Pancreas (tissue), 10 donors: ENCODE measurements around the gene P2RX3. TPM values are rescaled to one million over a fixed set of nuclear protein-coding genes. Genes with fewer than 3 reads are reported as not detected.

Experiments
- ATAC-seq, 4 donors: fragments of 200-7000 bp; cut with Tn5 transposase; one replicate each; pipeline versions ENCODE4 v1.8.0 to v1.9.1; 2020; ENCODE audit warnings: mild to moderate bottlenecking in 4 of 4, moderate library complexity in 4 of 4
- DNase-seq, 6 donors: peaks; one replicate each; pipeline ENCODE4 v3.0.0-alpha.2; 2020
- FAIRE-seq: peaks from 2 replicates; lab custom pipeline; 2012; peaks lifted over from hg19 to GRCh38; lab: Jason Lieb, UNC
- H3K27ac ChIP-seq, 4 donors: fragments of 200-600 bp; sonication (generic); 1 replicate in 3 of 4; 2 replicates in 1 of 4; pipeline versions ENCODE4 v1.5.0 to v1.8.0; 2020
- H3K27me3 ChIP-seq, 4 donors: fragments of 200-600 bp; one replicate each; pipeline ENCODE4 v1.8.0; 2021
- H3K36me3 ChIP-seq, 3 donors: fragments of 200-600 bp; sonication (generic) in 1 of 3; one replicate each; pipeline versions ENCODE4 v1.5.0 to v1.8.0; 2020 to 2021
- H3K4me1 ChIP-seq, 3 donors: fragments of 200-600 bp; one replicate each; pipeline ENCODE4 v1.8.0; 2021
- H3K4me3 ChIP-seq, 4 donors: fragments of 200-600 bp; sonication (generic) in 2 of 4; one replicate each; pipeline versions ENCODE4 v1.5.0 to v1.8.0; 2020 to 2021
- H3K9me3 ChIP-seq, 4 donors: fragments of 200-600 bp; one replicate each; pipeline ENCODE4 v1.8.0; 2021
- WGBS, 2 donors: extraction: QIAGEN DNeasy Blood & Tissue Kit; methylation state at CpG; one replicate each; pipeline ENCODE4 v1.1.7; 2013; 5-methylcytosine and 5-hydroxymethylcytosine counted together
- intact Hi-C, 3 donors: fragments of 100-400 bp; cut with DNase I; formaldehyde crosslinking; loops; one replicate each; pipeline versions ENCODE4 v1.11.1 to v1.14.2; 2022
- polyA plus RNA-seq, 2 donors: library from polyadenylated mRNA; stranded (reverse); fragments of 200-250 nt; gene quantifications; one replicate each; pipeline ENCODE4 v1.2.3, GENCODE V29; 2013
- total RNA-seq, 6 donors: library from RNA; stranded (reverse); fragmentation: NEBNext Ultra II Directional in 4 of 6; extraction: Animal tissue kit (Norgen Biotek cat#: 25700) in 4 of 6; gene quantifications; one replicate each; pipeline versions ENCODE4 v1.2.1 to v1.2.4, GENCODE V29; 2021 to 2023
- TF ChIP-seq, protein P1 (sequence below), 4 donors: fragments of 200-600 bp; sonication (generic) in 3 of 4; IDR thresholded peaks; one replicate each; pipeline versions ENCODE4 v1.5.0 to v1.8.0; 2021; ENCODE audit warnings: antibody characterized with exemption in 4 of 4
- donor health status: healthy with polysubstance abuse.
- donor health status: DM: no; HTN: no; CAD: no; lungs with moderate emphysema.
- donor health status: DM: no; HTN: no; CAD: no.
- donor health status: control.
- donor health status: control.
- donor health status: Bipolar disorder and iron deficiency.
- donor health status: DM: yes; HTN: yes; CAD: no.
- donor health status: DM: no; HTN: no; CAD: no.
- donor health status: DM: no; HTN: no; CAD: no.
- donor health status: DM: yes; HTN: yes; CAD: no.

The P2RX3 gene
- total and polyA plus RNA-seq, 8 donors, result 0.07 to 0.16 (median 0.16) TPM; not detected in 5

DNA sequence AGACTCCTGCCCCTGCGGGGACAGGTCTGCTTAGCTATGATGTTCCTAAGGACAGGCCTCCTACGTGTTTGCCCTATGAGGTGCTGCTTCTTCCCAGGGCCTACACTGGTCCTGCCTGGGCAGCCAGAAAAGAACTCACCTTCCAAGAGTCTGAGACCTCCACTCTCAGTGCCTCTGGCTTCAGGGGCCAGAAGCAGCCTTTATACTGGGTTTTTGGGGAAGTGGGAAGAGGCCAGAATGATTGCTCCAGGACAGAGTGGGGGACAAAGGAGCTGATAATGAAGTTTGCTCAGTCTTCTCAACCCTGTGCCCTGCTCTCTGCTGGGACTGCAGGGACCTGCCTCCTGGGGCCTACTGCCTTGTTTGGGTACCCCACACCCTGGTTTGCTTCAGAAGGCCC is 42.8 kb downstream of the P2RX3 start, which contains the start of gene PRG3:
TSS of gene PRG3 (minus strand) at position 176 of the 400 bp plus-strand sequence. CDS start 442 bp downstream, outside the sequence.
- FAIRE-seq (no peak), ATAC-seq (no peak), DNase-seq (no peak)
- Histone ChIP-seq H3K4me3 (no peak within 1 kb of the TSS), H3K4me1 (no peaks in the 10 kb centered on the region), H3K27me3 (no peaks in the 10 kb centered on the region), H3K9me3 (no peaks in the 10 kb centered on the region), H3K27ac (no peak within 1 kb of the TSS), H3K36me3 (no peaks in the 10 kb centered on the region)
- WGBS, 2 donors, result 86 to 87% methylated on average over 2 of the region's 2 CpGs
- TF ChIP-seq, protein P1, sequence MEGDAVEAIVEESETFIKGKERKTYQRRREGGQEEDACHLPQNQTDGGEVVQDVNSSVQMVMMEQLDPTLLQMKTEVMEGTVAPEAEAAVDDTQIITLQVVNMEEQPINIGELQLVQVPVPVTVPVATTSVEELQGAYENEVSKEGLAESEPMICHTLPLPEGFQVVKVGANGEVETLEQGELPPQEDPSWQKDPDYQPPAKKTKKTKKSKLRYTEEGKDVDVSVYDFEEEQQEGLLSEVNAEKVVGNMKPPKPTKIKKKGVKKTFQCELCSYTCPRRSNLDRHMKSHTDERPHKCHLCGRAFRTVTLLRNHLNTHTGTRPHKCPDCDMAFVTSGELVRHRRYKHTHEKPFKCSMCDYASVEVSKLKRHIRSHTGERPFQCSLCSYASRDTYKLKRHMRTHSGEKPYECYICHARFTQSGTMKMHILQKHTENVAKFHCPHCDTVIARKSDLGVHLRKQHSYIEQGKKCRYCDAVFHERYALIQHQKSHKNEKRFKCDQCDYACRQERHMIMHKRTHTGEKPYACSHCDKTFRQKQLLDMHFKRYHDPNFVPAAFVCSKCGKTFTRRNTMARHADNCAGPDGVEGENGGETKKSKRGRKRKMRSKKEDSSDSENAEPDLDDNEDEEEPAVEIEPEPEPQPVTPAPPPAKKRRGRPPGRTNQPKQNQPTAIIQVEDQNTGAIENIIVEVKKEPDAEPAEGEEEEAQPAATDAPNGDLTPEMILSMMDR (IDR thresholded peaks at IDR 0.05), result no peak
- intact Hi-C loops, result no loop called here

DNA sequence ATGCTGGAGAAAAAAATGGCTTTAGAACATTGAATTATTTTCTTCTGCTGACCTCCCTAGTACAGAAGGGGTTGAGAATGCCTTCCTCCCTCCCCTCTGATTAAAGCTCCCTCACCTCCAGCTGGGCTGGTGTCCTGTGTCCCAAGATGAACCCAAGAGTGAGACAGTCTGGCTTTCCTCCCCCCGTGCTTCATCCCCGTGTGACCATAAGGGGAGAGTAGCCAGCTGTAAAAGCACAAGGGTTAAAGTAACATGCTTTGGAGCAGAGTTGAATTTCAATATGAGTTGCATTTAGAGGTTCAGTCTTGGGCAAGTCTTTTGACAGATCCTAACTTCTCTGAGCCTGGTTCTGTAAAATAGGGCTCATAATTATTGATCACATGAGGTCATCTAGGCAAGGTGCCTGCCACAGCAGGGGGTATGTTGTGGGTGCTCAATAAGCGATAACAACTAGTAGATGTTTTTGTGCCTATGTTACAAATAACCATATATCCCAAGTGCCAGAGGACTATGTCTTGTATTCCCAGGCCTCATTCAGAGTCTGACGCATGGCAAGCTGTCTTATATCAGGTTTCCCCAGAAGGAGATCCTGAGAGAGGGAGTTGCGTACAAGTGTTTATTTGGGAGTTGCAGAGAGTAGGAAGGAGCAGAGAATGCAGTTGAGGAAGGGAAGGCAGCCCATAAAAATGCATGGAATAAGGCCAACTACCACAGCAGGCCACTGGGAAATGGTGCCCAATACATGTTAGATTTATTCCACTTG is 48.2 kb downstream of the P2RX3 start:
- ATAC-seq (peak in 1 of 4 donors; percentile 15), FAIRE-seq (no peak), DNase-seq (no peak)
- no peaks in the 10 kb centered on the region for H3K27me3 ChIP-seq
- TF ChIP-seq, protein P1 (IDR thresholded peaks at IDR 0.05), result no peak
- WGBS, 2 donors, result 69 to 74% methylated on average over 5 of the region's 5 CpGs
- no peaks in the 10 kb centered on the region for H3K9me3 ChIP-seq
- intact Hi-C loops, result no loop called here
- H3K36me3 ChIP-seq, result no peaks in the 10 kb centered on the region
- H3K27ac ChIP-seq, result no peak overlapping the region
- H3K4me1 ChIP-seq, result no peaks in the 10 kb centered on the region
- no peak overlapping the region for H3K4me3 ChIP-seq

DNA sequence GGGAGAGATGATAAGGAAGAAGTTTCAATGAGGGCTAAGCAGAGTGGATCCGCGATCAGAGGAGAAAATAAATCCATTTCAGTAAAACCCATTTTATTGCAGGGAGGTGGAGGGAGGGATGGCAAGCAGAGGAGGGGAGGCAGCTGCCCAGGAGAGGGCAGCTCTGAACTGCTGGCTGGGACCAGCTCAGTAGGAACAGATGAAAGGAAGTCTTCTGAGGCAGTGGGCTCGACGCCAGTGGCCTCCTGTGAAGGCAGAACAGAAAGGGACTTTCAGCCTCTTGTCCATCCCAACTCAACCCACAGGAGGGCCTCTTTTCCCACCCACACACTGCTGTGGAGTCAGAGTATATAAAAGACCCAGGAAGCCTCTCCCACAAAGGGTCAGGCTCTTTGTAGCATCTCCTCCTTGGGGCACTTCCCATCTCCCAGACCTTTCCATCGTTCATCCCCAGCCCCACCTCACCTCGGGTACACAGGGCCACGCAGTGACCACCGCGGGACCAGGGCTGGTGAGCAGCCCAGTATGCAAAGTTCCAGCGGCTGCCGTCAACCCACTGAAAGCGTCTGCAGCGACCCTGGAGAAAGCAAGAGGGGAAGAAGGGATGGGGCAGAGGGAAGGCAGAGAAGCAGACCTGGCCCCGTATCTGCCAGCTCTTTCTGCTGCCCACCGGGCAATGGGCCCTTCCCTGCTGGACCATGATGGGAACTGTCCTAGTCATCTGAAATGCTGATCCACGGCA is 49.3 kb downstream of the P2RX3 start:
- TF ChIP-seq, protein P1 (IDR thresholded peaks at IDR 0.05), result no peak
- intact Hi-C loops, result no loop called here
- DNase-seq, result no peak
- H3K36me3 ChIP-seq, result no peaks in the 10 kb centered on the region
- no peak overlapping the region for H3K27ac ChIP-seq
- FAIRE-seq, result no peak
- no peaks in the 10 kb centered on the region for H3K4me1 ChIP-seq
- ATAC-seq, result peak in 1 of 4 donors; percentile 32
- no peaks in the 10 kb centered on the region for H3K9me3 ChIP-seq
- 70 to 76% methylated on average over 16 of the region's 16 CpGs for WGBS, 2 donors
- no peak overlapping the region for H3K4me3 ChIP-seq
- H3K27me3 ChIP-seq, result no peaks in the 10 kb centered on the region

DNA sequence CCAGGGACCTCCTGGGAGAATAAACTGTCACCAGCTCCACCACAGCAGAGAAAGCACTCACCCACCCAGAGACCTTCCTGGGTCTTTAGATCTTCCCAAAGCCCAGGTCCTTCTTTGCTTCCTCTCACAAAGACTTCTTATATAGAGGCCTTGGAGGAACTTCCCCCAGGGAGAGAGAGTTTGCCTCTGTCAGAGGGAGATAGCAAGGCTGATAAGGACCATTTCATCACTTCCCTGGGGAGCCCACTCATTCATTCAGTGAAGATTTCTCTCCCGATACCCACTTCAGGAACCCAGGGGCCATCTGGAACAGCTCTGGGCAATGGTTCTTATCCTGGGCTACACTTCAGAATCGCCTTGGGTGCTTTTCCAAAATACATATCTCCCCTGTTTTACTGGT is 52.4 kb downstream of the P2RX3 start, which contains the start of gene PRG2:
TSS of gene PRG2 (minus strand) at position 116 of the 400 bp plus-strand sequence. CDS start 706 bp downstream, outside the sequence.
- DNase-seq (no peak), ATAC-seq (no peak), FAIRE-seq (no peak)
- intact Hi-C loops, result no loop called here
- Histone ChIP-seq H3K4me3 (no peak within 1 kb of the TSS), H3K9me3 (no peaks in the 10 kb centered on the region), H3K27ac (no peak within 1 kb of the TSS), H3K27me3 (no peaks in the 10 kb centered on the region), H3K4me1 (no peaks in the 10 kb centered on the region), H3K36me3 (no peaks in the 10 kb centered on the region)
- WGBS, 2 donors, result 56 to 70% methylated on average over 2 of the region's 2 CpGs
- TF ChIP-seq, protein P1 (IDR thresholded peaks at IDR 0.05), result no peak
